Central memory CD8-positive, alpha-beta T cell (primary cell): ENCODE data around the gene MYO16.

ENCODE experiments used
- ATAC-seq: fragments of 150-1000 bp; cut with Tn5 transposase; replicated peaks from 2 replicates; pipeline ENCODE4 v1.10.0; 2022; ENCODE audit warnings: mild to moderate bottlenecking, moderate FRiP score, moderate number of reproducible peaks; ENCODE audit not compliant: poor library complexity, severe bottlenecking; ENCODE audit errors: extremely low read depth
- DNase-seq, 2 donors: peaks; one replicate each; pipeline ENCODE4 v3.0.0; 2021; ENCODE audit warnings: low spot score in 2 of 2
- H3K27ac Mint-ChIP-seq: one replicate; pipeline ENCODE4 v1.8.0; 2022; ENCODE audit warnings: low read depth, mild to moderate bottlenecking, moderate library complexity, mixed read lengths
- H3K27me3 Mint-ChIP-seq: one replicate; pipeline ENCODE4 v1.8.0; 2022; ENCODE audit warnings: mixed read lengths
- H3K36me3 Mint-ChIP-seq: one replicate; pipeline ENCODE4 v1.8.0; 2022; ENCODE audit warnings: mild to moderate bottlenecking, moderate library complexity, mixed read lengths; ENCODE audit not compliant: insufficient read depth
- H3K4me1 Mint-ChIP-seq: one replicate; pipeline ENCODE4 v1.8.0; 2022; ENCODE audit warnings: mixed read lengths
- H3K4me3 Mint-ChIP-seq: one replicate; pipeline ENCODE4 v1.8.0; 2022; ENCODE audit warnings: mild to moderate bottlenecking, moderate library complexity, mixed read lengths
- H3K9me3 Mint-ChIP-seq: one replicate; pipeline ENCODE4 v1.8.0; 2022; ENCODE audit warnings: mixed read lengths

The MYO16 gene

GRCh38 chr13:108834193-108834592 lies 204.8 kb downstream of the MYO16 start:
- Mint-ChIP-seq H3K4me1 (no peaks in the 10 kb centered on the region), H3K27ac (no peak overlapping the region), H3K4me3 (no peak overlapping the region), H3K9me3 (no peaks in the 10 kb centered on the region), H3K27me3 (no peaks in the 10 kb centered on the region), H3K36me3 (no peaks in the 10 kb centered on the region)
- ATAC-seq (no peak), DNase-seq (no peak)

DNA sequence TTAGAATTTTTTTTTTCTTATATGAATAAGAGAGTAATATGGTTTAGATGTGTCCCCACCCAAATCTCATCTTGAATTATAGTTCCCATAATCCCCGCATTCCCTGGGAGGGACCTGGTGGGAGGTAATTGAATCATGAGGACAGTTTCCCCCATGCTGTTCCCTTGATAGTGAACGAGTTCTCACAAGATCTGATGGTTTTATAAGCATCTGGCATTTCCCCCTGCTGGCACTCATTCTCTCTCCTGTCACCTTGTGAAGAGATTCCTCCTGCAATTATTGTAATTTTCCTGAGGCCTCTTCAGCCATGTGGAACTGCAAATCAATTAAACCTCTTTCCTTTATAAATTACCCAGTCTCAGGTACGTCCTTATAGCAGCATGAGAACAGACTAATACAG lies 205.7 kb downstream of the MYO16 start:
- H3K9me3 Mint-ChIP-seq = peaks cover 7% of the 10 kb centered on the region
- no peaks in the 10 kb centered on the region for H3K36me3 Mint-ChIP-seq
- H3K4me1 Mint-ChIP-seq = no peaks in the 10 kb centered on the region
- ATAC-seq (no peak), DNase-seq (no peak)
- no peak overlapping the region for H3K27ac Mint-ChIP-seq
- H3K4me3 Mint-ChIP-seq = no peak overlapping the region
- H3K27me3 Mint-ChIP-seq = no peaks in the 10 kb centered on the region

- Mint-ChIP-seq H3K4me1 (no peaks in the 10 kb centered on the region), H3K4me3 (no peak overlapping the region), H3K27ac (no peak overlapping the region), H3K9me3 (peaks cover 12% of the 10 kb centered on the region), H3K36me3 (no peaks in the 10 kb centered on the region), H3K27me3 (no peaks in the 10 kb centered on the region)
- DNase-seq (no peak), ATAC-seq (no peak)
These were observed 221.3 kb downstream of the MYO16 start for GRCh38 chr13:108850691-108851090.

DNA sequence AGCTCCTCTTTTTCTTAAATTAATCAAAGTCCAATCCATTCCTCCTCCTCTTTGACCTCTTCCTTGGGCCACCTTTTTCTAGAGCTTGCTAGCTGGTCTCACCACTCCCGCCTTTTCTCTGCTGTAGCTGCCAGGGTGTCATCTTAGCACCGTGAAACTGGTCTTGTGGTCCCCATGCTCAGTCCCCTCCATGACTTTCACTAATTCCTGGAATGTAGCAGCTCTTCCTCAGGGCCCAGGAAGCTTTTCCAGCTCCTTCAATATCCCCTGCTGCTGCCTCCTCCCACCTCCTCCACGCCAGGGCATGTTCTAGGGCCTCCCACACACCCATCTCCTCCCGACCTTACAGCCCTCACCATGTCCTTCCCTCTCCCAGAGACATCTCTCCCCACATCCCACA lies 222.2 kb downstream of the MYO16 start:
- Mint-ChIP-seq H3K27me3 (no peaks in the 10 kb centered on the region), H3K9me3 (peaks cover 12% of the 10 kb centered on the region), H3K4me1 (no peaks in the 10 kb centered on the region), H3K4me3 (no peak overlapping the region), H3K27ac (no peak overlapping the region), H3K36me3 (no peaks in the 10 kb centered on the region)
- no peak for ATAC-seq
- DNase-seq = no peak

- ATAC-seq (no peak), DNase-seq (no peak)
- peaks cover 16% of the 10 kb centered on the region for H3K9me3 Mint-ChIP-seq
- H3K36me3 Mint-ChIP-seq = no peaks in the 10 kb centered on the region
- H3K4me1 Mint-ChIP-seq = no peaks in the 10 kb centered on the region
- no peaks in the 10 kb centered on the region for H3K27me3 Mint-ChIP-seq
- H3K4me3 Mint-ChIP-seq = no peak overlapping the region
- no peak overlapping the region for H3K27ac Mint-ChIP-seq
These were observed 223.6 kb downstream of the MYO16 start for GRCh38 chr13:108853031-108853430.

DNA sequence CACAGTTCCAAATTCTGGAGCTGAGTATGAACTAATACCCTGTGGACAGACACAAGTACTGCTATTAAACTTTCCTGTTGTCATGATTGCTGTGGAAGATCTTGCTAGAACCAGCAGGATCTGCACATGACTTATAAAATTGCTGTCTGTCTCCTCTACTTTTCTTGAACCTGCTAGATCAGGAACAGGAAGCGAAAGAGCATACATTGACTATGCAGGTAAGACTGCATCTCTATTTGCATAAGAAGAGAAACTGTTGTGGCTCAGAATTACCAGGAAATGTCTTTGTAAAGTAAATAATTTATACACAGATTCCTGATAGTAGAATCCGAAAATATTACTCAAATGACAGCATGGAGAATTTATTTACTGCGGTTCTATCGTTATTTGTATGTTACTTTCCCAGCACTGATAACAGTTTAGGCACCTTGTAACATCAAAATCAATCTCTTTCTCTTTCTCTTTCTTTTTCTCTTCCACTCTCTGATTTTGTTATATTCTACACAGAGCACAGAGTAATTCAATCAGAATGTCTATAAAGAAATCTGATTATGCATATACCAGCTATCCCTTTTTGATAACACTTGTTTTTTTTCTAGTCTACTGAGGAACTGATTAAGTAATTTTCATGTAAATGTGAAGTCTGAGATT lies 226.5 kb downstream of the MYO16 start:
- no peak for DNase-seq
- no peaks in the 10 kb centered on the region for H3K27me3 Mint-ChIP-seq
- no peak overlapping the region for H3K27ac Mint-ChIP-seq
- peaks cover 26% of the 10 kb centered on the region for H3K9me3 Mint-ChIP-seq
- ATAC-seq = no peak
- H3K4me3 Mint-ChIP-seq = no peak overlapping the region
- no peaks in the 10 kb centered on the region for H3K4me1 Mint-ChIP-seq
- no peaks in the 10 kb centered on the region for H3K36me3 Mint-ChIP-seq

GRCh38 chr13:108858676-108859075 lies 229.3 kb downstream of the MYO16 start:
- no peak for ATAC-seq
- DNase-seq = no peak
- Mint-ChIP-seq H3K9me3 (peaks cover 18% of the 10 kb centered on the region), H3K4me3 (no peak overlapping the region), H3K36me3 (no peaks in the 10 kb centered on the region), H3K4me1 (no peaks in the 10 kb centered on the region), H3K27me3 (no peaks in the 10 kb centered on the region), H3K27ac (no peak overlapping the region)

DNA sequence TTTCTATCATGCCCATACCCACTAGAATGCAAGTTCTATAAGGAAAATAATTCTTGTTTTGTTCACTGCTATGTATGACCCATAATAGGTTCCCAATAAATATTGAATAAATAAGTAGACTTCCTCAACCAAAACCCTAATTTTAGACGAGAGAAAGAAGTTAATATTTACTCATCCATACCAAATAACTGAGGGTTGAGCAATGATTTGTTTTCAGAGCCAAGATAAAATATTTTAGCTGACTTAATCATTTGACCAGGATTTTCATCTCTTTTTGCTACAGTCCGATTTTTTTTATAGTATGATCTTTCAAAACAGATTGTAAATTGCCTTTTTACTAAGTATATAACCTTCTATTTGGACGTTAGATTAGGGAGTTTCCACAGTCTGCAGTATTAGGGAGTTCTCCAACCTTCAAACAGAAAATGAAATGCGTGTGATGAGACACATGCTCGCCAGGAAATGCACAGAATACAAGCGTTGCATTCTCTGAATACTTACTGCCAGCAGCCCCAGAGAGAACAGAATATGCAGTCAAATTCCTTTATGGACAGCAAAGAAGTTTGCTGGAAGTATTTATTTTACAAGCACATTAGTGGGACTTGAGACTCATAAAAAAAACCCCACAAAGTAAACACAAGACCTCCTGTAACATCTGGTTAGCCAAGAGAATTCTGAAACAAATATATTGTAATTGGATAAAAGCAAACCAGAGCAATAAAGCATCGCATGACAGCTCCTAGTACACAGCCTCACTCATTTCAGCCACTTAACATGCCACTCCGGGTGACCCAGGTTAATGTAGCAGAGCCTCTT lies 230.0 kb downstream of the MYO16 start:
- Mint-ChIP-seq H3K27me3 (no peaks in the 10 kb centered on the region), H3K4me3 (no peak overlapping the region), H3K9me3 (peaks cover 18% of the 10 kb centered on the region), H3K27ac (no peak overlapping the region), H3K36me3 (no peaks in the 10 kb centered on the region), H3K4me1 (no peaks in the 10 kb centered on the region)
- no peak for ATAC-seq
- DNase-seq = no peak

- H3K27ac Mint-ChIP-seq = no peak overlapping the region
- peaks cover 18% of the 10 kb centered on the region for H3K9me3 Mint-ChIP-seq
- H3K4me3 Mint-ChIP-seq = no peak overlapping the region
- no peaks in the 10 kb centered on the region for H3K27me3 Mint-ChIP-seq
- no peaks in the 10 kb centered on the region for H3K4me1 Mint-ChIP-seq
- ATAC-seq = no peak
- H3K36me3 Mint-ChIP-seq = no peaks in the 10 kb centered on the region
- no peak for DNase-seq
These were observed 231.0 kb downstream of the MYO16 start for GRCh38 chr13:108860418-108860817.

DNA sequence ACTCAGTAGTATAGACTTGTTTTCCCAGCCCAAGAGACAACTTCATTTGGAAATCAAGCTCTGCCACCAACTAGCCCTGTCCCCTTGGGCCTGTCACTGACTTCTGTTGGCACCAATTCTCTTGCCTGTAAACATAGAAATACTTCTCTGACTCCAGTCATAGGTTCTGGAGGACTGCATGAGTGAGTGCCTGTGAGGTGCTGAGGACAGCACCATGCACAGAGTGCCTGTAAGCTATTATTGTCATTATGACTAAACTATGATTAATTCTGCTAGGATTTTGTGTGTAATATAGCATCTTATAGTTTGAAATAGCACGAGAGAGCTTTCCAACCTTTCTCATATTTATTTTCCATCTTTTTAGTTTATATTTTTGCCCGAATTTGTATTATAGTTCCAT lies 247.9 kb downstream of the MYO16 start:
- Mint-ChIP-seq H3K27ac (no peak overlapping the region), H3K4me3 (no peak overlapping the region), H3K36me3 (no peaks in the 10 kb centered on the region), H3K9me3 (peaks cover 6% of the 10 kb centered on the region), H3K27me3 (no peaks in the 10 kb centered on the region), H3K4me1 (no peaks in the 10 kb centered on the region)
- DNase-seq (no peak), ATAC-seq (no peak)

- Mint-ChIP-seq H3K4me3 (no peak overlapping the region), H3K27ac (no peak overlapping the region), H3K27me3 (no peaks in the 10 kb centered on the region), H3K36me3 (no peaks in the 10 kb centered on the region), H3K4me1 (no peaks in the 10 kb centered on the region), H3K9me3 (peaks cover 6% of the 10 kb centered on the region)
- ATAC-seq (no peak), DNase-seq (no peak)
These were observed 249.3 kb downstream of the MYO16 start for GRCh38 chr13:108878732-108879131.

- Mint-ChIP-seq H3K27me3 (no peaks in the 10 kb centered on the region), H3K4me1 (no peaks in the 10 kb centered on the region), H3K27ac (no peak overlapping the region), H3K36me3 (peaks cover 3% of the 10 kb centered on the region), H3K9me3 (no peaks in the 10 kb centered on the region), H3K4me3 (no peak overlapping the region)
- DNase-seq (no peak), ATAC-seq (no peak)
These were observed 260.0 kb downstream of the MYO16 start for GRCh38 chr13:108889324-108889984.

- no peaks in the 10 kb centered on the region for H3K4me1 Mint-ChIP-seq
- no peak for ATAC-seq
- DNase-seq = no peak
These were observed 265.9 kb downstream of the MYO16 start for GRCh38 chr13:108895220-108895704.

More at GRCh38 chr13:108895220-108895704, 265.9 kb downstream of the MYO16 start:
- Mint-ChIP-seq H3K27ac (no peak overlapping the region), H3K4me3 (no peak overlapping the region), H3K36me3 (no peaks in the 10 kb centered on the region), H3K9me3 (no peaks in the 10 kb centered on the region), H3K27me3 (no peaks in the 10 kb centered on the region)
